ENCODE results near the gene RPS18. TPM values are rescaled to one million over a fixed set of nuclear protein-coding genes. Genes with fewer than 3 reads are reported as not detected.
"Not testable (repeated sequence)": the region's sequence is repeated elsewhere in the genome, so short reads cannot be mapped to it uniquely, and the experiment has no call there.

Gene RPS18
- total RNA-seq (3,033 TPM), polyA plus RNA-seq (4,357 TPM)

GRCh38 chr6:33271468-33272274 is at the start of gene RPS18, which contains the start of gene VPS52:
RPS18 (plus strand) TSS chr6:33272075; CDS start chr6:33272120, 45 bp downstream.
VPS52 (minus strand) TSS chr6:33271876; CDS start chr6:33271675, 201 bp downstream.
- DNase-seq (ENCODE audit: extremely low spot score), result peak; percentile 98
- H3K4me1 ChIP-seq (ENCODE audit: insufficient read depth), result no peaks in the 10 kb centered on the region
- peak within 1 kb of the TSS; percentile 63 for H3K4me3 ChIP-seq (ENCODE audit: low read depth, low read length)
- H3K27ac ChIP-seq (ENCODE audit: low read depth), result peak within 1 kb of the TSS; percentile 92
- peaks cover 9% of the 10 kb centered on the region for H3K36me3 ChIP-seq (ENCODE audit: insufficient read depth)
- under 1% methylated on average over 48 of the region's 48 CpGs for WGBS

GRCh38 chr6:33226503-33227120 is 45.3 kb upstream of the RPS18 start:
- not testable (repeated sequence) for H3K27ac ChIP-seq (ENCODE audit: low read depth); H3K36me3 ChIP-seq (ENCODE audit: insufficient read depth); H3K4me3 ChIP-seq (ENCODE audit: low read depth, low read length); H3K4me1 ChIP-seq (ENCODE audit: insufficient read depth); DNase-seq (ENCODE audit: extremely low spot score)
- WGBS, result 38% methylated on average over 14 of the region's 14 CpGs

DNA sequence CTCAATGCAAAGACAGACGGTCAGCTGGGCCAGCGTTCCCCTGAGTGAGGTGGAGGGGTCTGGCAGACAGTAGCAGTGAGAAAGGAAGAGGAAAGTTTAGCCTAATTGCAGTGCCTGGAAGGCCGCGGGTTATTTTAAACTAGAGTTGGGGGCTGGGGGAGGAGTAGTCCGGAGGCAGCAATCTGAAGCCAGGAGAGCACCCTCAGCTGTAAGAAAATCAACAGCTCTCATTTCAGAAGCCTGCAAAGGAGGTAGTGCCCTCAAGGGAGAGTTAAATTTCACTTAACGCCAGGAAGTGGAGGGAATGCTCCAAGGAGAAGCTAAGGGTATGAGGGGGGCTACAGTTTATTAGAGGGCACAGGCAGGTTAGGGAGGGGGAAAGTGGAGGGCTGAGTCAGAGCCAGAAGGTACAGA is 36.6 kb upstream of the RPS18 start:
- Histone ChIP-seq H3K27ac (ENCODE audit: low read depth) (no peak overlapping the region), H3K4me3 (ENCODE audit: low read depth, low read length) (no peak overlapping the region), H3K36me3 (ENCODE audit: insufficient read depth) (no peaks in the 10 kb centered on the region), H3K4me1 (ENCODE audit: insufficient read depth) (no peaks in the 10 kb centered on the region)
- DNase-seq (ENCODE audit: extremely low spot score), result no peak
- 11% methylated on average over 6 of the region's 6 CpGs for WGBS

DNA sequence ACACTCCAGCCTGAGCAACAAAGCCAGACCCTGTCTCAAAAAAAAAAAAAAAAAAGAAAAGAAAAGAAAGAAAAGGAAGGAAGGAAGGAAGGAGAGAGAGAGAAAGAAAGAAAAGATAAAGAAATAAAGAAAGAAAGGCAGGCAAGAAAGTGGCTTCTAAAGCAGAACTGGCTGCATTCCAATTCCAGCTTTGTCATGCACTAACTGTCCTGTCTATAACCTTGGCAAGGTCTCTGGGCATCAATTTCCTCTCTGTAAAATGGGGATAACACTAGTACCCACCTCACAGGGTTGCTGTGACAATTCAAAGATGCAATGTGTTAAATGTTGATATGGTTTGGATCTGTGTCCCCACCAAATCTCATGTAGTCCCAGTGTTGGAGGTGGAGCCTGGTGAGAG is 35.5 kb upstream of the RPS18 start:
- no peaks in the 10 kb centered on the region for H3K4me1 ChIP-seq (ENCODE audit: insufficient read depth)
- H3K4me3 ChIP-seq (ENCODE audit: low read depth, low read length), result no peak overlapping the region
- no peak overlapping the region for H3K27ac ChIP-seq (ENCODE audit: low read depth)
- DNase-seq (ENCODE audit: extremely low spot score), result no peak
- no peaks in the 10 kb centered on the region for H3K36me3 ChIP-seq (ENCODE audit: insufficient read depth)

DNA sequence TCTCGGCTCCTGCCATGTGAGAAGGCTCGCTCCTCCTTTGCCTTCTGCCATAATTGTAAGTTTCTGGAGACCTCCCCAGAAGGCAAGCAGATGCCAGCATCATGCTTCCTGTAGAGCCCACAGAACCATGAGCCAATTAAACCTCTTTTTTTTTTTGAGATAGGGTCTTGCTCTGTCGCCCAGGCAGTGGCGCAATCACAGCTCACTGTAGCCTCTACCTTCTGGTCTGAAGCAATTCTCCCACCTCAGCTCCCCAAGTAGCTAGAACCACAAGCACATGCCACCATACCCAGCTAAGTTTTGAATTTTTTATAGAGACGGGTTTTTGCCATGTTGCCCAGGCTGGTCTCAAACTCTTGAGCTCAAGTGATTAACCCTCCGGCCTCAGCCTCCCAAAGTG is 35.0 kb upstream of the RPS18 start:
- 85% methylated on average over 6 of the region's 6 CpGs for WGBS
- no peak for DNase-seq (ENCODE audit: extremely low spot score)
- Histone ChIP-seq H3K4me1 (ENCODE audit: insufficient read depth) (no peaks in the 10 kb centered on the region), H3K27ac (ENCODE audit: low read depth) (no peak overlapping the region), H3K4me3 (ENCODE audit: low read depth, low read length) (no peak overlapping the region), H3K36me3 (ENCODE audit: insufficient read depth) (no peaks in the 10 kb centered on the region)

DNA sequence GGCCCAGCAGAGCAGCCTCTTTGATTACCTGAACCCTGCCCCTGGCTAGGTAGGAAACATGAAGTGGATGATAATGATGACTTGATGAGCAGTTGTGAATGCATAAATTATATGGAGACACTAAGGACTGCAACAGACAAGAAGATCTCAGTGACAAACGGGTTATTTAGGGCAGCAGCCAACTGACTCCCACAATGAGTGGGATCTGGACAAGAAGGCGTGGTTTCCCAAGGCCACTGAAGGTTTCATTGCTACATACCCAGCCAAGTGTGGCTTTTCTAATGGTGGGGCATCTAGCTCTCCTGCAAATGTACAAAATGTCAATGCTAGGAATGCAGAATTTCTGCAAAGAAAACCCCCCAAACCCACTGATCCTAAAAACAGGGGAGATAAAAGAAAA is 34.1 kb upstream of the RPS18 start:
- Histone ChIP-seq H3K27ac (ENCODE audit: low read depth) (no peak overlapping the region), H3K36me3 (ENCODE audit: insufficient read depth) (no peaks in the 10 kb centered on the region), H3K4me3 (ENCODE audit: low read depth, low read length) (no peak overlapping the region), H3K4me1 (ENCODE audit: insufficient read depth) (no peaks in the 10 kb centered on the region)
- 60% methylated on average over 2 of the region's 2 CpGs for WGBS
- no peak for DNase-seq (ENCODE audit: extremely low spot score)

GRCh38 chr6:33241968-33242367 is 29.9 kb upstream of the RPS18 start:
- Histone ChIP-seq H3K27ac (ENCODE audit: low read depth) (no peak overlapping the region), H3K4me1 (ENCODE audit: insufficient read depth) (no peaks in the 10 kb centered on the region), H3K36me3 (ENCODE audit: insufficient read depth) (no peaks in the 10 kb centered on the region), H3K4me3 (ENCODE audit: low read depth, low read length) (no peak overlapping the region)
- 50% methylated on average over 3 of the region's 3 CpGs for WGBS
- no peak for DNase-seq (ENCODE audit: extremely low spot score)

- Histone ChIP-seq H3K36me3 (ENCODE audit: insufficient read depth) (no peaks in the 10 kb centered on the region), H3K27ac (ENCODE audit: low read depth) (no peak overlapping the region), H3K4me3 (ENCODE audit: low read depth, low read length) (no peak overlapping the region), H3K4me1 (ENCODE audit: insufficient read depth) (no peaks in the 10 kb centered on the region)
- DNase-seq (ENCODE audit: extremely low spot score), result no peak
- WGBS, result 46% methylated on average over 1 of the region's 1 CpG
Observed at GRCh38 chr6:33243476-33243875, 28.4 kb upstream of the RPS18 start.

GRCh38 chr6:33247977-33248642 is 23.8 kb upstream of the RPS18 start:
- no peak overlapping the region for H3K4me3 ChIP-seq (ENCODE audit: low read depth, low read length)
- no peaks in the 10 kb centered on the region for H3K36me3 ChIP-seq (ENCODE audit: insufficient read depth)
- 2% methylated on average over 28 of the region's 28 CpGs for WGBS
- DNase-seq (ENCODE audit: extremely low spot score), result peak; percentile 72
- no peaks in the 10 kb centered on the region for H3K4me1 ChIP-seq (ENCODE audit: insufficient read depth)
- H3K27ac ChIP-seq (ENCODE audit: low read depth), result no peak overlapping the region

DNA sequence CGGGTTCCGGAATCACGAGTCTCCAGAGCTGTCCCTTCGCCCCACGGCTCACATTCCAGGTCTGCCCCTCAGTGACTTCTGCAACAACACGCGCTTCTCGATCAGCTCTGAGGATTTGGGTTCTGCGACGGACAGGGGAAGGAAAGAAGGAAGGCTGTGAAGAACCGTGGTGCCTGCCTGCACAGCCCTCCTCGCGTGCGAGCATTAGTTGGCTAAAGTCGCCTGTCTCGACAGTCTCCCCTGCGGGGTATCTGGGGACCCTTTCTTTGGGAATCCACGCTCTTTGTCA is 23.3 kb upstream of the RPS18 start:
- peak overlapping the region; percentile 30 for H3K4me3 ChIP-seq (ENCODE audit: low read depth, low read length)
- H3K27ac ChIP-seq (ENCODE audit: low read depth), result peak overlapping the region; percentile 63
- no peaks in the 10 kb centered on the region for H3K36me3 ChIP-seq (ENCODE audit: insufficient read depth)
- under 1% methylated on average over 18 of the region's 18 CpGs for WGBS
- no peaks in the 10 kb centered on the region for H3K4me1 ChIP-seq (ENCODE audit: insufficient read depth)
- peak; percentile 31 for DNase-seq (ENCODE audit: extremely low spot score)

- WGBS, result under 1% methylated on average over 58 of the region's 58 CpGs
Observed at GRCh38 chr6:33248932-33249731, 22.7 kb upstream of the RPS18 start.

DNA sequence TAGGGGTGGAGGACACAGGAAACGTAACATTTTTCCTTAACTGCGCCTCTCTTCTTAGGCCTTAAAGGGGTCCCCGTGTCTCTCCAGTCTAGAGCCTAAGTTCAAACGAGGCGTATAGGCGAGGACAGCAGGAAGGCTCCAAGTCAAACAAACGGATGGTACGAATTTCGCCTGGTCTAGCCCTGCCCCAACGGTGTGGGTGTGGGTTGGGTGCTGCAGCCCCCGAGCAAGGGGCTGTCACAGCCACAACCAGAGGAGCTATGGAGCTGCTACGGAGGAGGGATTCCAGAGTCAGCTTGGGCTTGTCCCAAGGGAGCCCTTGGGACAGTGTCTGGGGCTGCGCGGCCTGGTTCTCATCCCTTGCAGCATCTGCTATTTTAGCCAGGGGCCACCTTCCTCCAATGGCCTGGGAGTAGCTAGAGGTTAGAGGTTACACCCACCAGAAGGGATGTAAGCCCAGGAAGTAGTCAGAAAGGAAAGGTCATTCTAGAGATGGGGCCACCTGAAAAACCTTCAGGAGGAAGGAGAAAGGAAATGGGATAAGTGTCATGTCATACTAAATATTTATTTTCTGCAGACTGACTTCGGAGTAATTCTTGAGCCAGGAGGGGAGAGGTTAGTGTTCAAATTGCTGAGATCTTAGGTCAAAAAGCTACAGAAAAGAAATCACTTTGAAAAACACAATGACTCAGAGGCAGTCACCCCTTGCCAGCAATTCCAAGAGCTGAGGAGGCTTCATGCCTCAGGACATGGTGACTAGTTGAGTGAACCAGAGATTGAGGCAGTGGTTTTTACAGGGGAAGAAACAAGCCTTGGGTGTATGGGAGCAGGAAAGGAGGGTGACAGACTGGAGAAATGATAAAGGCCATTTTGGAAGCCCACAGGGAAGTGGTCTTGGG is 21.9 kb upstream of the RPS18 start:
- WGBS, result 14% methylated on average over 15 of the region's 15 CpGs
- peak overlapping the region; percentile 37 for H3K4me3 ChIP-seq (ENCODE audit: low read depth, low read length)
- DNase-seq (ENCODE audit: extremely low spot score), result no peak

More at GRCh38 chr6:33248932-33249731, 22.7 kb upstream of the RPS18 start:
- DNase-seq (ENCODE audit: extremely low spot score), result peak; percentile 97
- Histone ChIP-seq H3K4me3 (ENCODE audit: low read depth, low read length) (peak overlapping the region; percentile 37), H3K27ac (ENCODE audit: low read depth) (peak overlapping the region; percentile 80), H3K4me1 (ENCODE audit: insufficient read depth) (no peaks in the 10 kb centered on the region), H3K36me3 (ENCODE audit: insufficient read depth) (no peaks in the 10 kb centered on the region)

More for the DNA sequence above, 21.9 kb upstream of the RPS18 start:
- H3K4me1 ChIP-seq (ENCODE audit: insufficient read depth), result no peaks in the 10 kb centered on the region
- H3K27ac ChIP-seq (ENCODE audit: low read depth), result peak overlapping the region; percentile 80
- no peaks in the 10 kb centered on the region for H3K36me3 ChIP-seq (ENCODE audit: insufficient read depth)

All from urinary bladder (tissue), 4 donors.